ENCODE results near the gene MRPS21. TPM values are rescaled to one million over a fixed set of nuclear protein-coding genes. Genes with fewer than 3 reads are reported as not detected.
A peak's percentile ranks its signal among the peaks of the same experiment; 100 is the strongest.

MRPS21 gene
- total and polyA plus RNA-seq, 12 donors, result 28.9 to 367 (median 92.0) TPM

DNA sequence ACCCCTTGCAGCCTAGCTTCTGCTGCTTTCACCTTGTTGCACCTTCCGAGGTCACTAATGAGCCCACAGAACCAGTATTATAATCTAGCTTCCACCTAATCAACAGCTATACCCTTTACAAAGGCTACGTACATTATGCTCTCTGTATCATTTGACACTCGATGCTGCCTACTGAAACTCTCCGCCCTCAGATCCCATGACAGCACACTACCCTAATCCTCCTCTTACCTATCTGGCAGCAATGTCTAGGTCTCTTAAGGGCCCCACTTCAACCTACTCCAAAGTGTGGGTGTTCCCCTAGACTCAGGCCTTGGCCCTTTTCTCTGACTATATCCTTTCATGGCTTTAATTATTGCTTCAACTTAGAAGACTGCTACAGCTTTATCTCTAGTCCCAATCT lies 4.8 kb upstream of the MRPS21 start:
- no peak for TF ChIP-seq POLR2A (IDR thresholded peaks at IDR 0.05)
- TF ChIP-seq, protein P1, sequence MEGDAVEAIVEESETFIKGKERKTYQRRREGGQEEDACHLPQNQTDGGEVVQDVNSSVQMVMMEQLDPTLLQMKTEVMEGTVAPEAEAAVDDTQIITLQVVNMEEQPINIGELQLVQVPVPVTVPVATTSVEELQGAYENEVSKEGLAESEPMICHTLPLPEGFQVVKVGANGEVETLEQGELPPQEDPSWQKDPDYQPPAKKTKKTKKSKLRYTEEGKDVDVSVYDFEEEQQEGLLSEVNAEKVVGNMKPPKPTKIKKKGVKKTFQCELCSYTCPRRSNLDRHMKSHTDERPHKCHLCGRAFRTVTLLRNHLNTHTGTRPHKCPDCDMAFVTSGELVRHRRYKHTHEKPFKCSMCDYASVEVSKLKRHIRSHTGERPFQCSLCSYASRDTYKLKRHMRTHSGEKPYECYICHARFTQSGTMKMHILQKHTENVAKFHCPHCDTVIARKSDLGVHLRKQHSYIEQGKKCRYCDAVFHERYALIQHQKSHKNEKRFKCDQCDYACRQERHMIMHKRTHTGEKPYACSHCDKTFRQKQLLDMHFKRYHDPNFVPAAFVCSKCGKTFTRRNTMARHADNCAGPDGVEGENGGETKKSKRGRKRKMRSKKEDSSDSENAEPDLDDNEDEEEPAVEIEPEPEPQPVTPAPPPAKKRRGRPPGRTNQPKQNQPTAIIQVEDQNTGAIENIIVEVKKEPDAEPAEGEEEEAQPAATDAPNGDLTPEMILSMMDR (IDR thresholded peaks at IDR 0.05), result no peak
- H3K4me3 ChIP-seq, result no peak overlapping the region
- H3K27me3 ChIP-seq, result no peaks in the 10 kb centered on the region
- 89 to 95% (median 90%) methylated on average over 4 of the region's 4 CpGs for WGBS, 4 donors
- H3K36me3 ChIP-seq (replicated peaks in 1 of 2), result peaks cover 0 to 17% of the 10 kb centered on the region in 2 donors
- H3K27ac ChIP-seq, result no peak overlapping the region
- peaks cover 5 to 7% of the 10 kb centered on the region in 2 donors for H3K4me1 ChIP-seq (replicated peaks in 1 of 2)
- intact Hi-C loops (cut with DNase I), result no loop called here
- no peaks in the 10 kb centered on the region for H3K9me3 ChIP-seq (replicated peaks in 1 of 3)
- DNase-seq, result no peak

DNA sequence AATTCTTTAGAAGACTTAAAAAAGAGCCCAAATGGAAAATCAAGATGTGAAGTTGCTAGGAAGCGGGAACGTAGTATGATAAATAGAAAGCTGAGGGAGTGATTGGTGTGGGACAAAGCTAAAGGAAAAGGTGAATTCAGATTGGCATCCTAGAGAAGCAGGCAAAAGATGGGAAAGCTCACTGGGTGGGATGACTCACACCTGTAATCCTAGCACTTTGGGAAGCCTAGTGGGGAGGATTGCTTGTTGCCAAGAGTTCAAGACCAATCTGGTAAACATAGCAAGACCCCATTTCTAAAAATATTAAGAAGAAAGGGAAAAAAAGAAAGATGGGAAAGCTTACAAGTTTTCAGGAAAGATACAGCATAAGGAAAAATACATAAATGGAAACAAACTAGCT lies 1.8 kb downstream of the MRPS21 start:
- no peaks in the 10 kb centered on the region for H3K27me3 ChIP-seq
- intact Hi-C loops (cut with DNase I), result no loop called here
- peaks cover 0 to 16% of the 10 kb centered on the region in 2 donors for H3K36me3 ChIP-seq (replicated peaks in 1 of 2)
- no peaks in the 10 kb centered on the region for H3K9me3 ChIP-seq (replicated peaks in 1 of 3)
- DNase-seq, result no peak
- peaks cover 12 to 15% of the 10 kb centered on the region in 2 donors for H3K4me1 ChIP-seq (replicated peaks in 1 of 2)
- TF ChIP-seq POLR2A (IDR thresholded peaks at IDR 0.05), result no peak
- TF ChIP-seq, protein P1 (IDR thresholded peaks at IDR 0.05), result no peak
- no peak overlapping the region for H3K4me3 ChIP-seq
- H3K27ac ChIP-seq, result no peak overlapping the region
- WGBS, 4 donors, result 95 to 100% (median 97%) methylated on average over 2 of the region's 2 CpGs

DNA sequence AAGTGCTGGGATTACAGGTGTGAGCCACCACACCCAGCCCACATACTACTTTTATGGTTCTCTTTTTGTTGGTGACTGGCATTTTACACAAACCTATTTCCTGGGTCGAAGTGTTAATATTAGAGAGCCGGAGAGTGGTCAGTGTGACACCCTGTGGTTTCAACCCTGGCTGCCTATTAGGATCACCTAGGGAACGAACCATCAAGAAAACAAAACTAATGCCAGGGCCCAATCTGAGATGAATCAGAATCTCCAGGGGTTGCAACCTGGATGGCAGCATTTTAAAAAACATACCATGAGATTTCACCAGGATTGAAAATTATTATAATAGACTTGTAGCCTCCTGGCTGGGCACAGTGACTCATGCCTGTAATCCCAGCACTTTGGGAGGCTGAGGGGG lies 6.1 kb downstream of the MRPS21 start:
- no peak for DNase-seq
- TF ChIP-seq POLR2A (IDR thresholded peaks at IDR 0.05), result no peak
- TF ChIP-seq, protein P1 (IDR thresholded peaks at IDR 0.05), result no peak
- Histone ChIP-seq H3K27ac (no peak overlapping the region), H3K4me3 (no peak overlapping the region), H3K36me3 (replicated peaks in 1 of 2) (peaks cover 0 to 31% of the 10 kb centered on the region in 2 donors), H3K9me3 (replicated peaks in 1 of 3) (no peaks in the 10 kb centered on the region), H3K27me3 (no peaks in the 10 kb centered on the region), H3K4me1 (replicated peaks in 1 of 2) (peaks cover 3 to 21% of the 10 kb centered on the region in 2 donors)
- intact Hi-C loops (cut with DNase I), result no loop called here
- WGBS, 4 donors, result 90 to 95% (median 92%) methylated on average over 3 of the region's 3 CpGs

DNA sequence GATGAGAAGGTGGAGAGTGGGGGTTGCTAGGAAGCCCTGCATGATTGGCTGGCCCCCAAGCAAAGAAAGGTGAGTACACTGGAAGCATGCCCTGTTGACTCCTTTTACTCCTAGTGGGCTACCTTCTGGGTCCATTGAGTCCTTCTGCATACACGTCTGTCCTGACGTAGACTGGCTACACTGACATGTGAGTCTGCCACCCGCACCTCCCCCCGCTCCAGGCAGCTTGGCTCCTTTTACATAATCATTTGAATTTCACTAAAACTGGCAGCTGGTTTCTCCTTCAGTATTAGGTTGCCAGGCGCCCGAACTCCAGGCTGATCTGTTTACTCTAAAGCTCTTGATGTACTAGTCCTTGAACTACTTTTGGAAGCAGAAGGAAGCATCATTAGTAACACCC lies 8.7 kb downstream of the MRPS21 start:
- intact Hi-C loops (cut with DNase I), result no loop called here
- no peaks in the 10 kb centered on the region for H3K9me3 ChIP-seq (replicated peaks in 1 of 3)
- peaks cover 0 to 30% of the 10 kb centered on the region in 2 donors for H3K36me3 ChIP-seq (replicated peaks in 1 of 2)
- peaks cover 3 to 17% of the 10 kb centered on the region in 2 donors for H3K4me1 ChIP-seq (replicated peaks in 1 of 2)
- DNase-seq, result peak; percentile 86 to 98 (median 93)
- H3K27ac ChIP-seq, result peak overlapping the region; percentile 84 to 95 (median 94)
- no peaks in the 10 kb centered on the region for H3K27me3 ChIP-seq
- 47 to 66% (median 51%) methylated on average over 3 to 6 of the region's 6 CpGs for WGBS, 4 donors
- H3K4me3 ChIP-seq, result no peak overlapping the region
- TF ChIP-seq, protein P1 (IDR thresholded peaks at IDR 0.05), result no peak
- TF ChIP-seq POLR2A (IDR thresholded peaks at IDR 0.05), result peak in 1 of 2 donors; percentile 67

All from adrenal gland (tissue), 12 donors.